SK-N-SH (cell line): Measurements from ENCODE around the gene HEXD. TPM values are rescaled to one million over a fixed set of nuclear protein-coding genes. Genes with fewer than 3 reads are reported as not detected.

Experiments
- CTCF ChIA-PET: fragments of 300-600, 350-600 bp; formaldehyde crosslinking; extraction: SDS; loops from one replicate; lab custom pipeline; 2021; lab: Yijun Ruan, JAX
- POLR2A ChIA-PET: fragments of 350-600 bp; sonication (Branson Sonifier 250); formaldehyde crosslinking; extraction: SDS; loops from one replicate; lab custom pipeline; 2020; ENCODE audit warnings: antibody characterized with exemption, inconsistent platforms; lab: Yijun Ruan, JAX
- DNase-seq: peaks from one replicate; pipeline ENCODE4 v3.0.0; 2012
- H2AFZ ChIP-seq: fragments of 200-600 bp; sonication (generic); 2 replicates; pipeline ENCODE4 v1.8.1; 2016; ENCODE audit warnings: antibody characterized with exemption, mild to moderate bottlenecking, low read depth
- H3F3A ChIP-seq: fragments of 200-600 bp; sonication (generic); replicated peaks from 2 replicates; pipeline ENCODE3; 2016; ENCODE audit warnings: antibody characterized with exemption, mild to moderate bottlenecking; ENCODE audit not compliant: insufficient read depth
- H3K27ac ChIP-seq, 2 experiments: fragments of 200-500 bp in 1 of 2; fragments of 200-600 bp in 1 of 2; sonication (Bioruptor generic) in 1 of 2; sonication (generic), shearing (Covaris generic) in 1 of 2; 2 replicates each; pipeline versions ENCODE4 v1.5.1 to v1.6.1; 2014 to 2016; ENCODE audit warnings: low read depth in 2 of 2, inconsistent platforms in 1 of 2, low read length in 1 of 2, mild to moderate bottlenecking in 1 of 2, mixed read lengths in 1 of 2
- H3K27me3 ChIP-seq: fragments of 200-600 bp; sonication (generic), shearing (Covaris generic); 2 replicates; pipeline ENCODE4 v1.6.1; 2016; ENCODE audit warnings: mixed run types; ENCODE audit not compliant: insufficient read depth
- H3K36me3 ChIP-seq, 2 experiments: fragments of 200-500 bp in 1 of 2; fragments of 200-600 bp in 1 of 2; sonication (Bioruptor generic) in 1 of 2; sonication (generic) in 1 of 2; replicated peaks in 1 of 2; 2 replicates each; pipeline versions ENCODE3 to v1.5.1; 2014 to 2016; ENCODE audit warnings: low read length in 1 of 2, mild to moderate bottlenecking in 1 of 2; ENCODE audit not compliant: insufficient read depth in 2 of 2, control insufficient read depth in 1 of 2
- H3K4me1 ChIP-seq, 2 experiments: fragments of 200-500 bp in 1 of 2; fragments of 200-600 bp in 1 of 2; sonication (Bioruptor generic) in 1 of 2; sonication (generic), shearing (Covaris generic) in 1 of 2; 2 replicates each; pipeline versions ENCODE4 v1.5.1 to v1.6.1; 2014 to 2016; ENCODE audit warnings: low read depth in 1 of 2, low read length in 1 of 2, mixed run types in 1 of 2; ENCODE audit not compliant: insufficient read depth in 2 of 2, control insufficient read depth in 1 of 2
- H3K4me2 ChIP-seq: fragments of 200-600 bp; sonication (generic), shearing (Covaris generic); 2 replicates; pipeline ENCODE4 v1.6.1; 2017; ENCODE audit warnings: mixed run types
- H3K4me3 ChIP-seq, 2 experiments: fragments of 200-500 bp in 1 of 2; fragments of 200-600 bp in 1 of 2; sonication (Bioruptor generic) in 1 of 2; sonication (generic), shearing (Covaris generic) in 1 of 2; 2 replicates each; pipeline versions ENCODE4 v1.5.1 to v1.8.1; 2014 to 2016; ENCODE audit warnings: low read depth in 2 of 2, inconsistent platforms in 1 of 2, low read length in 1 of 2, mild to moderate bottlenecking in 1 of 2, mixed read lengths in 1 of 2, moderate library complexity in 1 of 2
- H3K79me2 ChIP-seq: fragments of 200-600 bp; sonication (generic); 2 replicates; pipeline ENCODE4 v1.8.1; 2017; ENCODE audit warnings: mild to moderate bottlenecking; ENCODE audit not compliant: insufficient read depth
- H3K9ac ChIP-seq: fragments of 200-600 bp; sonication (generic); 2 replicates; pipeline ENCODE4 v1.6.1; 2017; ENCODE audit warnings: mixed run types
- H3K9me2 ChIP-seq: fragments of 200-600 bp; sonication (generic); 2 replicates; pipeline ENCODE4 v1.6.1; 2017; ENCODE audit warnings: mixed run types
- H3K9me3 ChIP-seq: fragments of 200-600 bp; sonication (generic); 2 replicates; pipeline ENCODE4 v1.6.1; 2017; ENCODE audit warnings: mixed run types, mild to moderate bottlenecking, moderate library complexity
- H4K20me1 ChIP-seq: fragments of 200-600 bp; sonication (generic); 2 replicates; pipeline ENCODE4 v1.6.1; 2017; ENCODE audit warnings: mild to moderate bottlenecking, mixed run types; ENCODE audit not compliant: insufficient read depth
- EP300 ChIP-seq, 2 experiments: IDR thresholded peaks; 2 replicates each; pipeline versions ENCODE4 v1.4.0 to v1.6.1; 2012; ENCODE audit warnings: borderline replicate concordance in 1 of 2, low read depth in 1 of 2, low read length in 1 of 2
- FOSL2 ChIP-seq: IDR thresholded peaks from 2 replicates; pipeline ENCODE4 v1.4.0; 2012; ENCODE audit warnings: low read depth, mild to moderate bottlenecking, moderate library complexity, borderline replicate concordance
- POLR2AphosphoS5 ChIP-seq: IDR thresholded peaks from 2 replicates; pipeline ENCODE4 v1.6.1; 2012; ENCODE audit warnings: low read depth, low read length
- RFX5 ChIP-seq: IDR thresholded peaks from 2 replicates; pipeline ENCODE4 v1.6.1; 2012; ENCODE audit warnings: mild to moderate bottlenecking, improper control_type of control experiment, low read length
- RXRA ChIP-seq: IDR thresholded peaks from 2 replicates; pipeline ENCODE4 v1.4.0; 2012; ENCODE audit warnings: low read depth, mild to moderate bottlenecking, borderline replicate concordance
- TAF1 ChIP-seq: IDR thresholded peaks from 2 replicates; pipeline ENCODE4 v1.6.1; 2012; ENCODE audit warnings: low read depth, mild to moderate bottlenecking, low read length, moderate library complexity, borderline replicate concordance
- TEAD4 ChIP-seq: IDR thresholded peaks from 2 replicates; pipeline ENCODE4 v1.4.0; 2012; ENCODE audit warnings: mild to moderate bottlenecking, borderline replicate concordance; ENCODE audit not compliant: insufficient read depth
- USF2 ChIP-seq: fragments of 150-350 bp; IDR thresholded peaks from 2 replicates; pipeline ENCODE4 v1.6.1; 2017; ENCODE audit warnings: antibody characterized with exemption, low read length, low read depth, borderline replicate concordance
- WGBS: methylation state at CpG from one replicate; pipeline ENCODE4 v1.1.6; 2017; ENCODE audit warnings: low lambda C conversion rate; 5-methylcytosine and 5-hydroxymethylcytosine counted together
- polyA plus RNA-seq, 3 experiments: library from polyadenylated mRNA; depleted of rRNA; stranded (reverse); fragments of >200 nt; gene quantifications; 2 replicates each; pipeline ENCODE4 v1.2.3, GENCODE V29; 2012

HEXD gene
- polyA plus RNA-seq, 1 of the 3 experiments (the other 2 are of a cell fraction), result 38.8 TPM

DNA sequence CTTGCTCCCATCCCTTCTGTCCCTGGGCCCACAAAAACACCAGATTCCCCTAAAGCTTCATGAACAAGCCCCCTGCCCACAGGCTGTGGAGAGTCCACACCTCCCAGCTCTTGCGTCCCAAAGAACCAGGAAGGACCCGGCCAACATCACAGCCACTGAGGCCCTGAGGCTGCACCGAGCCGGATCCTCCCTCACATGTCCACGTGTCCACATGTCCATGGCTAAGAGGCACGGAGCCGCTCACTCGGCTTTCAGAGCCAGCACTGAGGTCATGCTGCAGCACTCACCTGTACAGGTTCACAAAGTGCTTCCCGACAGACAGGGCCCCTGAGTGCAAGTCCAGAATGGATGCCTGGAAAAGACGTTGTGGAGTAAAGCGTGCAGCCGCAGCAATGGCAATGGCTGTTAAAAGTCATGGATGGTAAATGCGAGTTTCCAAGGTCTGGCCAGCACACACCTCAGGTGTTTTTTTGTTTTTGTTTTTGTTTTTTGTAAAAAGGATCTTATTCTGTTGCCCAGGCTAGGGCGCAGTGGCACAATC, 11.9 kb upstream of the HEXD start:
- Histone ChIP-seq H2AFZ (no peak overlapping the region), H3K4me2 (no peak overlapping the region), H3K4me1 (no peaks in the 10 kb centered on the region), H3K9ac (no peak overlapping the region), H3K9me2 (no peaks in the 10 kb centered on the region), H3K36me3 (peaks cover 0 to 5% of the 10 kb centered on the region in 2 experiments), H3K4me3 (no peak overlapping the region), H4K20me1 (peaks cover 7% of the 10 kb centered on the region; the same call in 1 of the 2 replicates), H3F3A (peaks cover 5% of the 10 kb centered on the region), H3K79me2 (peaks cover 2% of the 10 kb centered on the region; the same call in 1 of the 2 replicates), H3K27me3 (no peaks in the 10 kb centered on the region), H3K9me3 (no peaks in the 10 kb centered on the region), H3K27ac (no peak overlapping the region)
- ChIA-PET POLR2A (no interaction called here), CTCF (interaction anchor here (1.0 to 1.5 kb wide), 3 partner anchors 11 to 105 kb away, joined by 3 to 4 read pairs (median 4); no protein-coding TSS in a partner anchor)
- DNase-seq, result no peak
- 91% methylated on average over 14 of the region's 14 CpGs for WGBS
- TF ChIP-seq RXRA (no peak), USF2 (no peak)

GRCh38 chr17:82407255-82407654, 10.9 kb upstream of the HEXD start:
- no peaks in the 10 kb centered on the region for H3K4me1 ChIP-seq
- H3K27ac ChIP-seq, result no peak overlapping the region

More at GRCh38 chr17:82407255-82407654, 10.9 kb upstream of the HEXD start:
- ChIA-PET POLR2A (no interaction called here), CTCF (interaction anchor here (0.6 to 11.3 kb wide), 4 partner anchors 8 to 109 kb away, joined by 3 to 76 read pairs (median 6); partner anchors contain the start of gene TEX19)
- Histone ChIP-seq H3K9ac (no peak overlapping the region), H3K4me3 (no peak overlapping the region), H3F3A (peaks cover 5% of the 10 kb centered on the region), H3K4me2 (no peak overlapping the region), H3K36me3 (no peaks in the 10 kb centered on the region), H3K9me3 (no peaks in the 10 kb centered on the region), H2AFZ (no peak overlapping the region), H4K20me1 (peaks cover 13% of the 10 kb centered on the region; the same call in 1 of the 2 replicates), H3K79me2 (peaks cover 4% of the 10 kb centered on the region; the same call in 1 of the 2 replicates), H3K9me2 (no peaks in the 10 kb centered on the region), H3K27me3 (no peaks in the 10 kb centered on the region)
- 74% methylated on average over 13 of the region's 13 CpGs for WGBS
- DNase-seq, result no peak
- no peak for TF ChIP-seq TEAD4
- no peak for TF ChIP-seq EP300 (IDR thresholded peaks at IDR 0.05; ENCODE audit: borderline replicate concordance in 1 of 2, low read depth in 1 of 2, low read length in 1 of 2)
- no peak for TF ChIP-seq TAF1
- TF ChIP-seq FOSL2, result peak; percentile 42; the same call in 1 of the 2 replicates
- no peak for TF ChIP-seq RFX5
- TF ChIP-seq POLR2AphosphoS5, result no peak
- no peak for TF ChIP-seq USF2
